Measurements from ENCODE around the gene SLC66A1. TPM values are rescaled to one million over a fixed set of nuclear protein-coding genes. Genes with fewer than 3 reads are reported as not detected.

Gene SLC66A1
- total and polyA plus RNA-seq, 2 donors (not counting 3 experiments of a cell fraction or from before 2014, with no cell fraction given) = 15.3 to 32.6 TPM

DNA sequence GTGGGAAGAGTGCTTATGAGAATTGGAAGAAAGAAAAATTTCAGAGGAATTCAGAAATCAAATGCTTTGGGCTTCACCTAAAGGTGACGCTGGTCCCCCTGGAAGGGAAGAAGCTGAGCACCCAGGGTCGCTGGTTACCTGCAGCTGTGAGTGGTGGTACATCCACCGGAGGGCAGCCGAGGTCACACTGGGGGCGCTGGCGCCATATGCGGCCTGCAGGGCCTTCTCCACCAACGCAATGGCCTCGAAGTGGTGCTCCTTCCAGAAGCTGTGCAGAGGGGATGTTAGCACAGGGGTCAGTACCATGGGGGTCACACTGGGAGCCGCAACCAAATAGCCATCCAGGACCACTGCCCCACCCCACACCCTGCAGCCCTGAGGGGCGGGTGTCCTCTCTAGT is 6.2 kb upstream of the SLC66A1 start:
- Histone ChIP-seq H3K4me3 (replicated peaks in 1 of 3; ENCODE audit: insufficient read depth in 1 of 3, low read depth in 1 of 3, low read length in 3 of 3) (no peak overlapping the region), H3K4me2 (ENCODE audit: insufficient read depth, low read length) (no peak overlapping the region), H2AFZ (ENCODE audit: low read depth, low read length) (no peak overlapping the region), H3K9ac (replicated peaks; ENCODE audit: extremely low read depth, insufficient read depth, low read length) (no peak overlapping the region), H3K9me1 (replicated peaks; ENCODE audit: control insufficient read depth, extremely low read depth, insufficient read depth, low read length) (no peaks in the 10 kb centered on the region), H3K27ac (ENCODE audit: insufficient read depth, low read depth, low read length) (no peak overlapping the region), H3K4me1 (ENCODE audit: control insufficient read depth, extremely low read depth, insufficient read depth, low read length) (peaks cover under 1% of the 10 kb centered on the region), H4K20me1 (replicated peaks; ENCODE audit: control insufficient read depth, extremely low read depth, insufficient read depth, low read length) (no peaks in the 10 kb centered on the region), H3K27me3 (ENCODE audit: control insufficient read depth in 2 of 2, insufficient read depth in 2 of 2, low read length in 2 of 2) (no peaks in the 10 kb centered on the region), H3K36me3 (ENCODE audit: control insufficient read depth in 2 of 2, extremely low read depth in 1 of 2, insufficient read depth in 2 of 2, low read length in 2 of 2) (peaks cover 8 to 20% of the 10 kb centered on the region in 2 experiments), H3K79me2 (ENCODE audit: control insufficient read depth, insufficient read depth, low read length) (no peaks in the 10 kb centered on the region), H3K9me3 (replicated peaks; ENCODE audit: control insufficient read depth, insufficient read depth, low read length) (no peaks in the 10 kb centered on the region)
- FAIRE-seq (no peak), DNase-seq (ENCODE audit: low read depth, low spot score) (no peak)
- dilution Hi-C loops (cut with MboI; ENCODE audit: extremely low pct_ligation_motif_present, low sequenced_read_pairs) = no loop called here
- CTCF ChIA-PET = interaction anchor here (0.9 kb wide), 1 partner anchor 348 kb away, joined by 3 read pairs; no protein-coding TSS in a partner anchor
- no TSS peak for BruUV-seq (replicated peaks)
- TF ChIP-seq JUN (IDR thresholded peaks at IDR 0.05; ENCODE audit: borderline replicate concordance, insufficient read depth, insufficient read length, low read depth) (no peak), POLR2A (IDR thresholded peaks at IDR 0.05; ENCODE audit: low read depth, low read length) (no peak), EZH2 (IDR thresholded peaks at IDR 0.05; ENCODE audit: borderline replicate concordance, low read depth, low read length, severe bottlenecking) (no peak), GATA2 (IDR thresholded peaks at IDR 0.05; ENCODE audit: insufficient read depth, insufficient read length, low read depth, low read length) (no peak), MYC (IDR thresholded peaks at IDR 0.05; ENCODE audit: low read depth, low read length) (no peak), POLR2AphosphoS5 (IDR thresholded peaks at IDR 0.05; ENCODE audit: insufficient read depth, low read depth, low read length) (no peak), FOS (IDR thresholded peaks at IDR 0.05; ENCODE audit: borderline replicate concordance, insufficient read depth, low read length) (no peak)
- TF ChIP-seq, protein P1, sequence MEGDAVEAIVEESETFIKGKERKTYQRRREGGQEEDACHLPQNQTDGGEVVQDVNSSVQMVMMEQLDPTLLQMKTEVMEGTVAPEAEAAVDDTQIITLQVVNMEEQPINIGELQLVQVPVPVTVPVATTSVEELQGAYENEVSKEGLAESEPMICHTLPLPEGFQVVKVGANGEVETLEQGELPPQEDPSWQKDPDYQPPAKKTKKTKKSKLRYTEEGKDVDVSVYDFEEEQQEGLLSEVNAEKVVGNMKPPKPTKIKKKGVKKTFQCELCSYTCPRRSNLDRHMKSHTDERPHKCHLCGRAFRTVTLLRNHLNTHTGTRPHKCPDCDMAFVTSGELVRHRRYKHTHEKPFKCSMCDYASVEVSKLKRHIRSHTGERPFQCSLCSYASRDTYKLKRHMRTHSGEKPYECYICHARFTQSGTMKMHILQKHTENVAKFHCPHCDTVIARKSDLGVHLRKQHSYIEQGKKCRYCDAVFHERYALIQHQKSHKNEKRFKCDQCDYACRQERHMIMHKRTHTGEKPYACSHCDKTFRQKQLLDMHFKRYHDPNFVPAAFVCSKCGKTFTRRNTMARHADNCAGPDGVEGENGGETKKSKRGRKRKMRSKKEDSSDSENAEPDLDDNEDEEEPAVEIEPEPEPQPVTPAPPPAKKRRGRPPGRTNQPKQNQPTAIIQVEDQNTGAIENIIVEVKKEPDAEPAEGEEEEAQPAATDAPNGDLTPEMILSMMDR (IDR thresholded peaks at IDR 0.05; ENCODE audit: extremely low read depth in 1 of 2, insufficient read depth in 1 of 2, low read depth in 1 of 2, low read length in 2 of 2) = no peak
- TF ChIP-seq, protein P2, sequence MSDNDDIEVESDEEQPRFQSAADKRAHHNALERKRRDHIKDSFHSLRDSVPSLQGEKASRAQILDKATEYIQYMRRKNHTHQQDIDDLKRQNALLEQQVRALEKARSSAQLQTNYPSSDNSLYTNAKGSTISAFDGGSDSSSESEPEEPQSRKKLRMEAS (IDR thresholded peaks at IDR 0.05; ENCODE audit: insufficient read depth, insufficient read length) = no peak
- POLR2A ChIA-PET = no interaction called here
- intact Hi-C loops (cut with micrococcal nuclease) = no loop called here

Data from endothelial cell of umbilical vein (primary cell).